Panc1 (cell line): ENCODE results near the gene RIC3. TPM values are rescaled to one million over a fixed set of nuclear protein-coding genes. Genes with fewer than 3 reads are reported as not detected.

Experiments used
- ATAC-seq: fragments of 200-7000 bp; cut with Tn5 transposase; 2 replicates; pipeline ENCODE4 v1.9.1; 2020; ENCODE audit warnings: mild to moderate bottlenecking, moderate library complexity
- BruUV-seq: library from RNA; stranded (reverse); fragments of 400-500 nt; replicated peaks from 2 replicates; lab custom pipeline; 2021; lab: Mats Ljungman, UMichigan
- CTCF ChIA-PET: fragments of 300-600 bp; sonication (Branson Sonifier 250); formaldehyde crosslinking; loops from one replicate; lab custom pipeline; 2022; ENCODE audit warnings: antibody characterized with exemption; lab: Charles Lee
- POLR2A ChIA-PET: fragments of 300-600 bp; sonication (Branson Sonifier 250); formaldehyde crosslinking; loops from one replicate; lab custom pipeline; 2022; ENCODE audit warnings: antibody characterized with exemption; lab: Charles Lee
- DNase-seq: peaks from one replicate; pipeline ENCODE4 v3.0.0-alpha.2; 2010; ENCODE audit warnings: low read depth, low spot score
- H3K27ac ChIP-seq: 2 replicates; pipeline ENCODE4 v1.5.1; 2011; ENCODE audit warnings: mild to moderate bottlenecking, low read length, inconsistent platforms
- H3K27me3 ChIP-seq: fragments of 200-500 bp; sonication (Bioruptor generic); 2 replicates; pipeline ENCODE4 v1.6.0; 2014; ENCODE audit warnings: low read length, inconsistent platforms; ENCODE audit not compliant: control insufficient read depth, insufficient read depth
- H3K36me3 ChIP-seq: fragments of 200-500 bp; sonication (Bioruptor generic); 2 replicates; pipeline ENCODE4 v1.5.1; 2014; ENCODE audit warnings: inconsistent platforms, mild to moderate bottlenecking, low read length, moderate library complexity; ENCODE audit not compliant: control insufficient read depth, insufficient read depth
- H3K4me1 ChIP-seq: 2 replicates; pipeline ENCODE4 v1.5.1; 2011; ENCODE audit warnings: inconsistent platforms, mild to moderate bottlenecking, low read length, moderate library complexity; ENCODE audit not compliant: control insufficient read depth, insufficient read depth
- H3K4me3 ChIP-seq, 2 experiments: 2 replicates each; pipeline ENCODE4 v1.5.1; 2011 to 2012; ENCODE audit warnings: low read depth in 2 of 2, low read length in 2 of 2, mild to moderate bottlenecking in 2 of 2, inconsistent platforms in 1 of 2, moderate library complexity in 1 of 2
- H3K9me3 ChIP-seq: fragments of 200-500 bp; sonication (Bioruptor generic); 2 replicates; pipeline ENCODE4 v1.5.1; 2014; ENCODE audit warnings: low read depth, mild to moderate bottlenecking, inconsistent platforms, low read length, moderate library complexity; ENCODE audit not compliant: control insufficient read depth, insufficient read depth
- CTCF ChIP-seq: fragments of 450-650 bp; IDR thresholded peaks from 2 replicates; pipeline ENCODE4 v1.5.1; 2017; ENCODE audit warnings: mild to moderate bottlenecking
- POLR2AphosphoS5 ChIP-seq: IDR thresholded peaks from 2 replicates; pipeline ENCODE4 v1.6.1; 2012; ENCODE audit warnings: mild to moderate bottlenecking, low read depth, low read length, moderate library complexity
- REST ChIP-seq, 2 experiments: IDR thresholded peaks; 2 replicates each; pipeline ENCODE4 v1.6.1; 2011 to 2012; ENCODE audit warnings: low read depth in 2 of 2, control low read depth in 1 of 2, low read length in 1 of 2, mild to moderate bottlenecking in 1 of 2, moderate library complexity in 1 of 2; ENCODE audit not compliant: insufficient read depth in 1 of 2
- SIN3A ChIP-seq: IDR thresholded peaks from 2 replicates; pipeline ENCODE4 v1.6.1; 2012; ENCODE audit warnings: low read depth, mild to moderate bottlenecking, low read length, moderate library complexity, borderline replicate concordance; ENCODE audit not compliant: insufficient read depth
- TCF7L2 ChIP-seq: IDR thresholded peaks from 2 replicates; pipeline ENCODE4 v1.6.1; 2011; ENCODE audit warnings: mild to moderate bottlenecking, low read depth, low read length, inconsistent platforms
- in situ Hi-C: cut with HindIII; loops from 2 replicates; pipeline ENCODE4 v1.10.0; 2016; ENCODE audit warnings: low sequenced_read_pairs, low pct_unique_long_range_greater_than_20kb
- intact Hi-C: fragments of 100-400 bp; cut with micrococcal nuclease; formaldehyde crosslinking; loops from one replicate; pipeline ENCODE4 v1.10.0; 2022; ENCODE audit not compliant: unreplicated experiment
- total RNA-seq: library from RNA; stranded (reverse); gene quantifications from one replicate; pipeline ENCODE4 v1.2.1, GENCODE V29; 2021; ENCODE audit not compliant: unreplicated experiment

Gene RIC3
- total RNA-seq, 1 experiment from 2014 or later, result 4.2 TPM

- intact Hi-C loops (no loop called here), in situ Hi-C loops (no loop called here)
- no peaks in the 10 kb centered on the region for H3K36me3 ChIP-seq
- no peak for ATAC-seq
- H3K27ac ChIP-seq, result no peak overlapping the region
- peaks cover 16% of the 10 kb centered on the region for H3K27me3 ChIP-seq
- no peak for DNase-seq
- TF ChIP-seq CTCF, result no peak
- TF ChIP-seq REST (IDR thresholded peaks at IDR 0.05; ENCODE audit: insufficient read depth in 1 of 2, low read depth in 2 of 2, low read length in 1 of 2), result no peak
- TF ChIP-seq POLR2AphosphoS5, result no peak
- TF ChIP-seq SIN3A, result no peak
- no peak for TF ChIP-seq TCF7L2
- H3K9me3 ChIP-seq, result no peaks in the 10 kb centered on the region
- no peaks in the 10 kb centered on the region for H3K4me1 ChIP-seq
- ChIA-PET POLR2A (no interaction called here), CTCF (interaction anchor here (0.5 to 0.6 kb wide), 2 partner anchors 18 to 31 kb away, joined by 3 to 6 read pairs; no protein-coding TSS in a partner anchor)
- no TSS peak for BruUV-seq
- no peak overlapping the region for H3K4me3 ChIP-seq
Observed at GRCh38 chr11:8204596-8204995, 35.8 kb upstream of the RIC3 start.

GRCh38 chr11:8204025-8204424 lies 35.2 kb upstream of the RIC3 start:
- Histone ChIP-seq H3K4me3 (no peak overlapping the region), H3K27me3 (peaks cover 20% of the 10 kb centered on the region), H3K4me1 (no peaks in the 10 kb centered on the region), H3K9me3 (no peaks in the 10 kb centered on the region), H3K27ac (no peak overlapping the region), H3K36me3 (no peaks in the 10 kb centered on the region)
- ChIA-PET POLR2A (no interaction called here), CTCF (interaction anchor here (0.5 kb wide), 1 partner anchor 32 kb away, joined by 6 read pairs; no protein-coding TSS in a partner anchor)
- TF ChIP-seq TCF7L2 (no peak), SIN3A (no peak), CTCF (no peak), POLR2AphosphoS5 (no peak), REST (IDR thresholded peaks at IDR 0.05; ENCODE audit: insufficient read depth in 1 of 2, low read depth in 2 of 2, low read length in 1 of 2) (no peak)
- BruUV-seq, result no TSS peak
- intact Hi-C loops (no loop called here), in situ Hi-C loops (no loop called here)
- ATAC-seq (no peak), DNase-seq (no peak)
